Esophagus muscularis mucosa (tissue), 4 donors: ENCODE data around the gene SV2B. TPM values are rescaled to one million over a fixed set of nuclear protein-coding genes. Genes with fewer than 3 reads are reported as not detected.

Source experiments
- DNase-seq: peaks from one replicate; pipeline ENCODE4 v3.0.0-alpha.2; 2017; ENCODE audit errors: extremely low spot score
- H3K27ac ChIP-seq, 4 donors: fragments of 200-600 bp; sonication (generic); replicated peaks in 1 of 4; 1 replicate in 3 of 4; 2 replicates in 1 of 4; pipeline ENCODE4 v1.5.1; 2016 to 2019; ENCODE audit warnings: mild to moderate bottlenecking in 1 of 4
- H3K27me3 ChIP-seq, 4 donors: fragments of 200-600 bp; sonication (generic); one replicate each; pipeline versions ENCODE4 v1.5.1 to v1.6.0; 2016 to 2019
- H3K36me3 ChIP-seq, 4 donors: fragments of 200-600 bp; sonication (generic); one replicate each; pipeline ENCODE4 v1.5.1; 2016 to 2019
- H3K4me1 ChIP-seq, 4 donors: fragments of 200-600 bp; sonication (generic); one replicate each; pipeline ENCODE4 v1.5.1; 2016 to 2019
- H3K4me3 ChIP-seq, 4 donors: fragments of 200-600 bp; sonication (generic); 1 replicate in 2 of 4; 2 replicates in 2 of 4; pipeline ENCODE4 v1.5.1; 2016 to 2019; ENCODE audit warnings: mild to moderate bottlenecking in 4 of 4, moderate library complexity in 1 of 4
- H3K9me3 ChIP-seq, 4 donors: fragments of 200-600 bp; sonication (generic); 1 replicate in 3 of 4; 2 replicates in 1 of 4; pipeline ENCODE4 v1.5.1; 2016 to 2019
- EP300 ChIP-seq: sonication (generic); formaldehyde crosslinking; IDR thresholded peaks from one replicate; pipeline ENCODE4 v1.6.1; 2017; ENCODE audit warnings: antibody characterized with exemption
- POLR2A ChIP-seq: fragments of 450-650 bp; IDR thresholded peaks from one replicate; pipeline ENCODE4 v1.6.1; 2017; ENCODE audit warnings: antibody characterized with exemption, moderate library complexity, mild to moderate bottlenecking, low read depth
- POLR2AphosphoS5 ChIP-seq, 2 donors: sonication (generic); formaldehyde crosslinking; IDR thresholded peaks; one replicate each; pipeline ENCODE4 v1.6.1; 2017; ENCODE audit warnings: antibody characterized with exemption in 2 of 2
- WGBS: methylation state at CpG from one replicate; pipeline ENCODE4 v1.1.5; 2018; 5-methylcytosine and 5-hydroxymethylcytosine counted together
- intact Hi-C: fragments of 100-400 bp; cut with DNase I; formaldehyde crosslinking; loops from one replicate; pipeline ENCODE4 v1.15.1; 2023
- total RNA-seq, 4 donors: library from RNA; depleted of rRNA; stranded (reverse); fragments of >200 nt; gene quantifications; one replicate each; pipeline versions ENCODE4 v1.1.0 to v1.2.1, GENCODE V29; 2016
- TF ChIP-seq, protein P1 (sequence below), 3 experiments: fragments of 200-600 bp in 2 of 3; fragments of 450-650 bp in 1 of 3; sonication (generic) in 2 of 3; IDR thresholded peaks; one replicate each; pipeline ENCODE4 v1.5.1; 2017 to 2019; ENCODE audit warnings: antibody characterized with exemption in 3 of 3, mild to moderate bottlenecking in 2 of 3, moderate library complexity in 1 of 3

Gene SV2B
- total RNA-seq, 4 donors from 2014 or later = 1.9 to 3.0 (median 2.1) TPM

DNA sequence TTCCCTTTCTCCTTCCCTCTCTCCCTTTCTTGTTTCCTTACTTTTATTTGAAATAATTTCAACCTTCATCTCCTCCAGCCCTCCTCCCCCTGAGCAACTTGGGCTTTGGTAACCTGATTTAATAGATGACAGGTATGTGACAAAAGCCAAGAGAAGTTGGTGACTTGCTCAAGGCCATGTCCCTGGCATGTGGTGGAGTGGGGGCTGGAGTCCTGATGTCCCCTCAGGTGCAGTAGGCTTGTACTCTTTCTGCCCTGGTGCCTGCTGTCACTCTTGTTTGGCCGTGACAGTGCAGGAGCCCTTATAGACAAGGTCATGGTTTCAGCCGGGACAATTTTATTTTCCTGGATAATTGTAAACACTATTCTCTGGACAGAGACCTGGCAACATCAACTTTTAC, 152.7 kb downstream of the SV2B start:
- no peak for DNase-seq
- Histone ChIP-seq H3K9me3 (no peaks in the 10 kb centered on the region), H3K27me3 (no peaks in the 10 kb centered on the region), H3K4me3 (no peak overlapping the region), H3K4me1 (no peaks in the 10 kb centered on the region), H3K36me3 (no peaks in the 10 kb centered on the region), H3K27ac (no peak overlapping the region)
- intact Hi-C loops = no loop called here
- WGBS = 67% methylated on average over 2 of the region's 2 CpGs
- TF ChIP-seq EP300 = no peak
- TF ChIP-seq, protein P1, sequence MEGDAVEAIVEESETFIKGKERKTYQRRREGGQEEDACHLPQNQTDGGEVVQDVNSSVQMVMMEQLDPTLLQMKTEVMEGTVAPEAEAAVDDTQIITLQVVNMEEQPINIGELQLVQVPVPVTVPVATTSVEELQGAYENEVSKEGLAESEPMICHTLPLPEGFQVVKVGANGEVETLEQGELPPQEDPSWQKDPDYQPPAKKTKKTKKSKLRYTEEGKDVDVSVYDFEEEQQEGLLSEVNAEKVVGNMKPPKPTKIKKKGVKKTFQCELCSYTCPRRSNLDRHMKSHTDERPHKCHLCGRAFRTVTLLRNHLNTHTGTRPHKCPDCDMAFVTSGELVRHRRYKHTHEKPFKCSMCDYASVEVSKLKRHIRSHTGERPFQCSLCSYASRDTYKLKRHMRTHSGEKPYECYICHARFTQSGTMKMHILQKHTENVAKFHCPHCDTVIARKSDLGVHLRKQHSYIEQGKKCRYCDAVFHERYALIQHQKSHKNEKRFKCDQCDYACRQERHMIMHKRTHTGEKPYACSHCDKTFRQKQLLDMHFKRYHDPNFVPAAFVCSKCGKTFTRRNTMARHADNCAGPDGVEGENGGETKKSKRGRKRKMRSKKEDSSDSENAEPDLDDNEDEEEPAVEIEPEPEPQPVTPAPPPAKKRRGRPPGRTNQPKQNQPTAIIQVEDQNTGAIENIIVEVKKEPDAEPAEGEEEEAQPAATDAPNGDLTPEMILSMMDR (IDR thresholded peaks at IDR 0.05) = no peak
- TF ChIP-seq POLR2AphosphoS5 (IDR thresholded peaks at IDR 0.05) = no peak
- TF ChIP-seq POLR2A = no peak

DNA sequence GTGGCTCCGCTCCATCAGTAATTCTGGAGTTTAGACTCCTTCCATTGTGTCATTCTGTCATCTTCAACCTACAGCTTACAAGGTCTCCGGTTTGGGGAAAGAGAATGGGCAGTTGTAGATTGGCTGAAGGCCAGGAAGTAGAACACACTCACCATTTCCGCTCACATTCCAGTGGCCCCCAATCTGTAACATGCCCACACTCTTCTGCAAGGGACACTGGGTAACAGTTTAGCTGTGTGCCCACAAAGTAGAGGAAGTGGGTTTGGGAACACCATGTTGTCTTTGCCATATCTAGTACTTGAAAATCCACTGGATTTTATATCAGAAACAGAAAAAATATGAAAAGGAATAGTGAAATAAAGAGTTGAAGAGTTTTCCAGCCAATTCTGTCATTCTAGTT, 153.5 kb downstream of the SV2B start:
- Histone ChIP-seq H3K36me3 (no peaks in the 10 kb centered on the region), H3K27ac (no peak overlapping the region), H3K4me3 (no peak overlapping the region), H3K27me3 (no peaks in the 10 kb centered on the region), H3K9me3 (no peaks in the 10 kb centered on the region), H3K4me1 (no peaks in the 10 kb centered on the region)
- TF ChIP-seq POLR2AphosphoS5 (IDR thresholded peaks at IDR 0.05) (no peak), EP300 (no peak), POLR2A (no peak)
- TF ChIP-seq, protein P1 (IDR thresholded peaks at IDR 0.05) = no peak
- 72% methylated on average over 3 of the region's 3 CpGs for WGBS
- intact Hi-C loops = no loop called here
- DNase-seq = no peak

DNA sequence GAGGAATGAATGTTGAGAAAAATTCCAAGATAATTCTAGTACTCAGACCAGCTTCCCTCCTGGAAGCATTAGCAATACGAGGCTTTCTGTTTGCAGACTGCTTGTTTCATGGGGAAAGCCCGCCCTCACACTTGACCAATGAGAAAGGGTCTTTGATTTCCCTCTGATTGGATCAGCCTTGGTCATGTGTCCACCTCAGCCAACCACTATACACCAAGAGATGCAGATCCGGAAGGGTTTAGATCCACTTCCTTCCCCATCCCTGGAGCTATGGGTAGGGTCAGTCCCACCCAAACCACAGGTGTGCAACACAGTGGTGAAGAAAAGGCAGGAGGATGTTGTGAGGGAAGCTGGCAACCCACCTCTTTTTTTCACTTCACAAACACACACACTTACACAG, 154.7 kb downstream of the SV2B start:
- Histone ChIP-seq H3K27ac (no peak overlapping the region), H3K4me1 (no peaks in the 10 kb centered on the region), H3K4me3 (no peak overlapping the region), H3K27me3 (no peaks in the 10 kb centered on the region), H3K9me3 (no peaks in the 10 kb centered on the region), H3K36me3 (no peaks in the 10 kb centered on the region)
- intact Hi-C loops = no loop called here
- no peak for DNase-seq
- TF ChIP-seq POLR2A = no peak
- 74% methylated on average over 3 of the region's 3 CpGs for WGBS

DNA sequence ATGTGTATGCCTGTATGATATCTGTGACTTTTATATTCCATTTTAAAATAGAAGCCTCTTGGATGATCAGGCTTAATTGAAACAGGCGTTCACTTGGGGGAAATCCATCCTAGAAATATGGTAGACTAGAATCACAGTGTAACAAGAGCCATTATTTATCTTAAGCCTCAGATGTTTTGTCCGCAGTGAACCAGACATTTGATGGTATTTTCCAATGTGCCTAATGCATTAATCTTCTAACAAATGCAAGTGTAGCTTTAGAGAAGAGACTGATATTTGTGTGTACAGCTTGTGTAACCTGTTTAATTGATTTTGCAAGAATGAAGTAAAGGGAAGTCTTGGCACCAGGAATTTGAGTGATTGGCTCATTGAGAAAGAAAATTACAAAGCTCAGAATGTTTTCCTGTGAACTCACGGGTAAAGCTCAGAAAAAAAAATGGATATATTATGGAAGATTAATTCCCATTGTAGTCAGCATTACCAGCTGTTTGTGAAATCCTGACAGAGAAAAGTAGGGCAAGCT, 155.7 kb downstream of the SV2B start:
- intact Hi-C loops = no loop called here
- H3K4me1 ChIP-seq = no peaks in the 10 kb centered on the region
- no peak for DNase-seq
- no peak overlapping the region for H3K27ac ChIP-seq
- 45% methylated on average over 3 of the region's 3 CpGs for WGBS
- no peaks in the 10 kb centered on the region for H3K9me3 ChIP-seq
- no peaks in the 10 kb centered on the region for H3K36me3 ChIP-seq
- TF ChIP-seq EP300 (no peak), POLR2AphosphoS5 (IDR thresholded peaks at IDR 0.05) (no peak), POLR2A (no peak)
- TF ChIP-seq, protein P1 (IDR thresholded peaks at IDR 0.05) = no peak
- H3K4me3 ChIP-seq = no peak overlapping the region
- no peaks in the 10 kb centered on the region for H3K27me3 ChIP-seq

DNA sequence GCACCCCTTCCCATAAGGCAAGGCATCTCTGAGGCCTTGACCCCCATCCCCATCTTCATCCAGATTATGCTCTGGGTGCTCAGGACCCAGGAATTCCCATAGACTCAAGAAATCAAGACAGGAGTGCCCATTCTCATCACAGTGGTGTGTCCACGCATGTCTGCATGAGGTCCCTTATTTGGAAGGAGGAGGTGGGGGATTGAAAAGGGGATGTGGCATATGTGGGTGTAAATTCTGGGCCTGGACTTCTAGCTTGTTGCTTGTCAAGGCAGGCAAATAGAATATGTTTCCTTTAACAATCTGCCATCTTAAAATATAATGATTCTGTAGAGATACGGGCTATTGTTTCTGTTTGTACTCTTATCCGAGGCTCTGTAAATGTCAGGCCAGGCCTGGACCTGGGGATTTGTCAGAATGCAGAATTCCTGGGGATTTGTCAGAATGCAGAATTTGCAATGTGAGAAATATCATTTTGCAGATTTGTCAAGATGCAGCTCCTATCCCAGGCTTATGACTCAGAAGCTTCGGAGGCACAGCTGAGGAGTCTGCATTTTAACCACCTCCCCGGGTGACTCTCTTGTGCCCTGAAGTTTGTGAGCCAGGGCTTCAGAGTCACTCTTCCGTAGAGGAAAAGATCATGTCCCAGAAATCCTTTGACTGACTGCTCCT, 157.8 kb downstream of the SV2B start:
- no peaks in the 10 kb centered on the region for H3K9me3 ChIP-seq
- WGBS = 89% methylated on average over 6 of the region's 6 CpGs
- no peak overlapping the region for H3K27ac ChIP-seq
- TF ChIP-seq, protein P1 (IDR thresholded peaks at IDR 0.05) = no peak
- no peak for TF ChIP-seq POLR2AphosphoS5 (IDR thresholded peaks at IDR 0.05)
- TF ChIP-seq EP300 = no peak
- TF ChIP-seq POLR2A = no peak
- DNase-seq = no peak
- peaks cover 0 to 4% (median 2%) of the 10 kb centered on the region in 4 donors for H3K4me1 ChIP-seq
- H3K36me3 ChIP-seq = no peaks in the 10 kb centered on the region
- no peaks in the 10 kb centered on the region for H3K27me3 ChIP-seq
- intact Hi-C loops = no loop called here
- no peak overlapping the region for H3K4me3 ChIP-seq
